Left cardiac atrium (tissue), 4 donors: ENCODE results near the gene BCCIP. TPM values are rescaled to one million over a fixed set of nuclear protein-coding genes. Genes with fewer than 3 reads are reported as not detected.
A peak's percentile ranks its signal among the peaks of the same experiment; 100 is the strongest.

Source experiments
- ATAC-seq, 2 donors: fragments of 200-7000 bp; cut with Tn5 transposase; one replicate each; pipeline ENCODE4 v1.9.1; 2020; ENCODE audit warnings: mild to moderate bottlenecking in 2 of 2, moderate library complexity in 2 of 2
- DNase-seq: peaks from one replicate; pipeline ENCODE4 v3.0.0-alpha.2; 2020
- intact Hi-C, 2 donors: fragments of 100-400 bp; cut with DNase I; formaldehyde crosslinking; loops; one replicate each; pipeline versions ENCODE4 v1.14.1 to v1.15.1; 2022 to 2023
- microRNA-seq, 2 donors: library from miRNA; unstranded; fragments of <30 nt; microRNA quantifications; one replicate each; pipeline ENCODE4 v1.2.0, GENCODE V29; 2020
- total RNA-seq, 2 donors: library from RNA; stranded (reverse); fragmentation: NEBNext Ultra II Directional; extraction: Animal tissue kit (Norgen Biotek cat#: 25700); gene quantifications; one replicate each; pipeline ENCODE4 v1.2.1, GENCODE V29; 2021
- donor health status: DM: no; HTN: yes; CAD: no.
- donor health status: DM: no; HTN: yes; CAD: no; lungs with severe emphysema.
- donor health status: DM: yes; HTN: yes; CAD: no.
- donor health status: Dilated cardiomyopathy.

The BCCIP gene
- total RNA-seq, 2 donors from 2014 or later: 34.8 to 51.1 TPM

- no peak for DNase-seq
- intact Hi-C loops: no loop called here
- ATAC-seq: no peak
Observed at GRCh38 chr10:125878957-125879835, 55.9 kb downstream of the BCCIP start.

- intact Hi-C loops: no loop called here
- DNase-seq: no peak
- ATAC-seq: peak in 1 of 2 donors; percentile 30
Observed at GRCh38 chr10:125880719-125881118, 57.4 kb downstream of the BCCIP start.

GRCh38 chr10:125881192-125881591 lies 57.8 kb downstream of the BCCIP start, which contains the start of gene DHX32:
Gene DHX32, minus strand, starts transcription at chr10:125881292. Its CDS starts 468 bp downstream, at chr10:125880824.
- intact Hi-C loops: no loop called here
- ATAC-seq (peak; percentile 25 to 34), DNase-seq (no peak)

- intact Hi-C loops: no loop called here
- DNase-seq (no peak), ATAC-seq (no peak)
Observed at GRCh38 chr10:125882596-125882995, 59.2 kb downstream of the BCCIP start.

GRCh38 chr10:125883211-125883610 lies 59.9 kb downstream of the BCCIP start:
- DNase-seq (no peak), ATAC-seq (peak in 1 of 2 donors; percentile 71)
- intact Hi-C loops: no loop called here

Small RNA genes within 50 kb of the gene (microRNA-seq; reads per million reads assigned to microRNA genes)
- 1.0 to 1.6 reads per million in 2 donors for gene MIR4484

Other genes starting within 250 kb of the BCCIP start
- gene TEX36, start 140.4 kb upstream of the BCCIP start, total RNA-seq: not detected
- gene EDRF1, start 103.8 kb upstream of the BCCIP start, total RNA-seq: 10 to 100 TPM; 11.7 to 12.7 TPM
- under 1 TPM; 0.34 to 0.38 TPM for gene MMP21, start 47.7 kb upstream of the BCCIP start, total RNA-seq
- 10 to 100 TPM; 59.5 to 68.5 TPM for gene UROS, start 288 bp upstream of the BCCIP start, total RNA-seq
- 10 to 100 TPM; 37.1 to 39.7 TPM for gene DHX32, start 57.7 kb downstream of the BCCIP start, total RNA-seq
- under 1 TPM; 0.81 to 0.88 TPM for gene FANK1, start 73.0 kb downstream of the BCCIP start, total RNA-seq